ENCODE measurements around the gene BCL7B.

- TF ChIP-seq, protein P1, sequence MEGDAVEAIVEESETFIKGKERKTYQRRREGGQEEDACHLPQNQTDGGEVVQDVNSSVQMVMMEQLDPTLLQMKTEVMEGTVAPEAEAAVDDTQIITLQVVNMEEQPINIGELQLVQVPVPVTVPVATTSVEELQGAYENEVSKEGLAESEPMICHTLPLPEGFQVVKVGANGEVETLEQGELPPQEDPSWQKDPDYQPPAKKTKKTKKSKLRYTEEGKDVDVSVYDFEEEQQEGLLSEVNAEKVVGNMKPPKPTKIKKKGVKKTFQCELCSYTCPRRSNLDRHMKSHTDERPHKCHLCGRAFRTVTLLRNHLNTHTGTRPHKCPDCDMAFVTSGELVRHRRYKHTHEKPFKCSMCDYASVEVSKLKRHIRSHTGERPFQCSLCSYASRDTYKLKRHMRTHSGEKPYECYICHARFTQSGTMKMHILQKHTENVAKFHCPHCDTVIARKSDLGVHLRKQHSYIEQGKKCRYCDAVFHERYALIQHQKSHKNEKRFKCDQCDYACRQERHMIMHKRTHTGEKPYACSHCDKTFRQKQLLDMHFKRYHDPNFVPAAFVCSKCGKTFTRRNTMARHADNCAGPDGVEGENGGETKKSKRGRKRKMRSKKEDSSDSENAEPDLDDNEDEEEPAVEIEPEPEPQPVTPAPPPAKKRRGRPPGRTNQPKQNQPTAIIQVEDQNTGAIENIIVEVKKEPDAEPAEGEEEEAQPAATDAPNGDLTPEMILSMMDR (IDR thresholded peaks at IDR 0.05): no peak
- no peak for TF ChIP-seq EP300 (IDR thresholded peaks at IDR 0.05)
These were observed 60.9 kb downstream of the BCL7B start for GRCh38 chr7:73496626-73497025.
